CD4-positive, alpha-beta T cell treated with Interleukin-4 for 1 hour (primary cell): ENCODE results near the gene NFATC1.
A peak's percentile ranks its signal among the peaks of the same experiment; 100 is the strongest.
"Not testable (repeated sequence)": the region's sequence is repeated elsewhere in the genome, so short reads cannot be mapped to it uniquely, and the experiment has no call there.

Source experiments
- DNase-seq, 2 donors: peaks; one replicate each; pipeline ENCODE4 v3.0.0-alpha.2; 2020 to 2022

NFATC1 gene

GRCh38 chr18:79376661-79377060 is 19.1 kb upstream of the NFATC1 start:
- DNase-seq: not testable (repeated sequence)

GRCh38 chr18:79377187-79377891 is 18.4 kb upstream of the NFATC1 start:
- no peak for DNase-seq

GRCh38 chr18:79378536-79379250 is 17.0 kb upstream of the NFATC1 start:
- peak; percentile 82 to 84 for DNase-seq

GRCh38 chr18:79379251-79379905 is 16.4 kb upstream of the NFATC1 start:
- no peak for DNase-seq

GRCh38 chr18:79379931-79380815 is 15.6 kb upstream of the NFATC1 start:
- DNase-seq: no peak

GRCh38 chr18:79380816-79381806 is 14.6 kb upstream of the NFATC1 start:
- DNase-seq: peak; percentile 66 to 68

- DNase-seq: no peak
These were observed 13.9 kb upstream of the NFATC1 start for GRCh38 chr18:79381811-79382311.

- DNase-seq: no peak
These were observed 12.9 kb upstream of the NFATC1 start for GRCh38 chr18:79382681-79383387.

GRCh38 chr18:79383388-79384056 is 12.2 kb upstream of the NFATC1 start:
- no peak for DNase-seq

GRCh38 chr18:79384151-79384807 is 11.5 kb upstream of the NFATC1 start:
- no peak for DNase-seq

- DNase-seq: no peak
These were observed 10.9 kb upstream of the NFATC1 start for GRCh38 chr18:79384834-79385233.

GRCh38 chr18:79385326-79385707 is 10.4 kb upstream of the NFATC1 start:
- no peak for DNase-seq

- DNase-seq: no peak
These were observed 9.9 kb upstream of the NFATC1 start for GRCh38 chr18:79385708-79386341.

GRCh38 chr18:79386547-79386946 is 9.2 kb upstream of the NFATC1 start:
- no peak for DNase-seq

GRCh38 chr18:79387214-79387613 is 8.5 kb upstream of the NFATC1 start:
- DNase-seq: no peak

- no peak for DNase-seq
These were observed 8.1 kb upstream of the NFATC1 start for GRCh38 chr18:79387615-79388014.

GRCh38 chr18:79388043-79388442 is 7.7 kb upstream of the NFATC1 start:
- DNase-seq: no peak

- DNase-seq: no peak
These were observed 6.0 kb upstream of the NFATC1 start for GRCh38 chr18:79389689-79390088.

GRCh38 chr18:79392226-79392625 is 3.5 kb upstream of the NFATC1 start:
- DNase-seq: no peak
